Measurements from ENCODE around the gene EDN1.

EDN1 gene

DNA sequence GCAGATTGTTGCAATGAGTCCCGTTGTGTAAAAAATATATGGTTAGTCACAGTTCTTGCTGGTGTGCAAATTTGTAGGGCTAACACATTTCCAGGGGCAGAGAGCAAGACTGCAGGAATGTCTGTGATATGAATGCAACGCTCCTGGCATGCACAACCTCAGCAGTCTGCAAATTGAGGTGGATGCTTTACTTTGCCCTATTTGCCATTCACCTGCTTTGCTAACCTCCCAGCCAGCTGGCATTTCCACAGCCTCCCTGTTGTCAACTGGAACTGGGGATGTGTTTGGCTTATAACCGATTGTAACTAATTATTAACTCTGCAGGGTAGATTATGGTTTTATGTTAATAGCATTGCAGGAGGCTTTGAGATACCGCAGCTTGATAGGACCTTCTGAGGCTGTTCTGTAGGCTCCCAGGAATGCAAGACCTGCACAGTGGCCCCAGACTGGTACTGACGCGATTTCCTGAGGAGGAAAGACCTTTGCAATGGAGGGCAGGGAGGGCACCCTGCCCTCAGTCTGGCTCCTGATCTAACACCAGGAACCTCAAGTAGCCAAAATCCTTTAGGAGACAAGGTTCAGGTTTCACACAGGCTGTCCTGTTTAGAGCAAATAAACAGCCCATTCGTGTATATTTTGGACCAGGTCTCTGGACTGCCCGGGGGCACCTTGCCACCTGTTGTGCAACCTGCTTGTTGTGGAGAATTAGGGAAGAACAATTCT lies 53.4 kb downstream of the EDN1 start:
- H3K27ac ChIP-seq (ENCODE audit: low read depth, low read length) = no peak overlapping the region

DNA sequence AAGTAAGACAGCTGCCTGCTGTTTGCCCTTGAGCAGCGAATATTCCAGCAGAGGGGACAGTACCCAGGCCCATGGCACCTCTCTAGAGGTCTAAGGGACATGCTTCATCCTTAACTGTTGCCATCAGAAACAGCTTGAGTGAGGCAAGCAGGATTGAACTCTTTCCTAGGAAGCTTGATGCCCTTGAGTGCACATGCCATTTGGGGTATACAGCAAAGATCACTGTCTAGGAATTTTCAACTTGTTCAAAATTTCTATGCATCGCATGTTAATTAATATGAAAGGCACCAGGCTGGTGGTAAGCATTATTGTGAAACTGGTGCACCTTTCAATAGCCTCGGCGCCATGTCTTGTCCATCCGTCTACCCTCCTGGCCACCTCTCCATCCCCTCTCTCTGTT lies 54.1 kb downstream of the EDN1 start:
- no peak overlapping the region for H3K27ac ChIP-seq (ENCODE audit: low read depth, low read length)
- H3K27me3 ChIP-seq (ENCODE audit: control insufficient read depth in 5 of 5, insufficient read depth in 4 of 5, low read length in 5 of 5) = peaks cover 0 to 3% (median 0%) of the 10 kb centered on the region in 5 donors
- H3K9ac ChIP-seq (ENCODE audit: low read length in 5 of 5) = no peak overlapping the region
- H3K4me3 ChIP-seq (ENCODE audit: low read depth in 1 of 5, low read length in 5 of 5) = no peak overlapping the region
- H3K4me1 ChIP-seq (ENCODE audit: control insufficient read depth in 5 of 5, insufficient read depth in 5 of 5, low read length in 5 of 5) = peaks cover 0 to 11% (median 0%) of the 10 kb centered on the region in 5 donors
- H3K9me3 ChIP-seq (ENCODE audit: control insufficient read depth in 5 of 5, low read length in 5 of 5) = no peaks in the 10 kb centered on the region
- no peaks in the 10 kb centered on the region for H3K36me3 ChIP-seq (ENCODE audit: control insufficient read depth in 5 of 5, insufficient read depth in 5 of 5, low read length in 5 of 5)

More for the DNA sequence above, 53.4 kb downstream of the EDN1 start:
- Histone ChIP-seq H3K4me3 (ENCODE audit: low read depth in 1 of 5, low read length in 5 of 5) (no peak overlapping the region), H3K36me3 (ENCODE audit: control insufficient read depth in 5 of 5, insufficient read depth in 5 of 5, low read length in 5 of 5) (no peaks in the 10 kb centered on the region), H3K9me3 (ENCODE audit: control insufficient read depth in 5 of 5, low read length in 5 of 5) (no peaks in the 10 kb centered on the region), H3K27me3 (ENCODE audit: control insufficient read depth in 5 of 5, insufficient read depth in 4 of 5, low read length in 5 of 5) (peaks cover 0 to 3% (median 0%) of the 10 kb centered on the region in 5 donors), H3K9ac (ENCODE audit: low read length in 5 of 5) (no peak overlapping the region), H3K4me1 (ENCODE audit: control insufficient read depth in 5 of 5, insufficient read depth in 5 of 5, low read length in 5 of 5) (peaks cover 0 to 11% (median 0%) of the 10 kb centered on the region in 5 donors)

DNA sequence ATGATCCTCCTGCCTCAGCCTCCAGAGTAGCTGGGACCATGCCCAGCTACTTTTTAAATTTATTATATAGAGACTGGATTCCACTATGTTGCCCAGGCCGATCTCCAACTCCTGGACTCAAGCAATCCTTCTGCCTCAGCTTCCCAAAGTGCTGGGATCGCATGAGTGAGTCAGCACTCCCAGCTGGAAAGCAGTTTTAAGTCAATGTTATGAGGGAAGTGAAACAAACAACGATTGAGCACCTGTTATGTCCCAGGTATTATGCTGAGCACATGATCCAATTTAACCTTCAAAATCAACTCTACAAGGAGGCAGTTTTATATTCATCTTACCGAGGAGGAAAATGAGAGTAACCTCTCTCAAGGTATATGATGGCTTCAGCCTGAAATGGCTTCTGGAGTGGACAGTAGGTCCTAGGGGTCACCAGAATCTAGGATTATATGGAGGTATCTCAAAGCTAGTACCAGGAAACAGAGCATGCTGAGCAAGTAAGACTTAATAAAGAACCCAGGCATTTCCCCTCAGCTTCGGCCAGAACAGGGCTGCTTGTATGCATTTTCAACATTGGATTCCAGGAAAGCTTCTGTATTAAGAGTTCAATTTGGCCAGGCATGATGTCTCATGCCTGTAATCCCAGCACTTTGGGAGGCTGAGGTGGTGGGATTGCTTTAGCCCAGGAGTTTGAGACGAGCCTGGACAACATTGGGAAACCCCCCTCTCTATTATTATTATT lies 55.0 kb downstream of the EDN1 start:
- Histone ChIP-seq H3K27ac (ENCODE audit: low read depth, low read length) (no peak overlapping the region), H3K36me3 (ENCODE audit: control insufficient read depth in 5 of 5, insufficient read depth in 5 of 5, low read length in 5 of 5) (no peaks in the 10 kb centered on the region)

DNA sequence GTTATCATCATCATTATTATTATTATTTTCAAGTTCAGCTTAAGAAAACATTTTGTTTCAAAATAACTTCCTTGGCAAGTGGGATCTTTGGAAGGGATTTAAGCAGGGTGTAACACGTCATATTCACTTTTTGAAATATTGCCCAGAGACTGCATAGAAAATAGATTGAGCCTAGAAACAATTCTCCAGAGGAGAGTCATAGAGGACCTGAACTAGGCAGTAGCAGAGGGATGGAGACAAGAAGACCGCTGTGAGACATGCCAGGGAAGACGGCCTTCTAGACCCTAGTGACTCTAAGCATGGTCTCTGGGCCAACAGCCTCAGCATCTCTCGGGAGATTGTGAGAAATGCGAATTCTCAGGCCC lies 55.5 kb downstream of the EDN1 start:
- Histone ChIP-seq H3K9me3 (ENCODE audit: control insufficient read depth in 5 of 5, low read length in 5 of 5) (no peaks in the 10 kb centered on the region), H3K4me1 (ENCODE audit: control insufficient read depth in 5 of 5, insufficient read depth in 5 of 5, low read length in 5 of 5) (peaks cover 0 to 11% (median 0%) of the 10 kb centered on the region in 5 donors), H3K9ac (ENCODE audit: low read length in 5 of 5) (no peak overlapping the region), H3K27ac (ENCODE audit: low read depth, low read length) (no peak overlapping the region), H3K4me3 (ENCODE audit: low read depth in 1 of 5, low read length in 5 of 5) (no peak overlapping the region), H3K36me3 (ENCODE audit: control insufficient read depth in 5 of 5, insufficient read depth in 5 of 5, low read length in 5 of 5) (no peaks in the 10 kb centered on the region), H3K27me3 (ENCODE audit: control insufficient read depth in 5 of 5, insufficient read depth in 4 of 5, low read length in 5 of 5) (peaks cover 0 to 3% (median 0%) of the 10 kb centered on the region in 5 donors)

More for the DNA sequence above, 55.0 kb downstream of the EDN1 start:
- Histone ChIP-seq H3K4me3 (ENCODE audit: low read depth in 1 of 5, low read length in 5 of 5) (no peak overlapping the region), H3K27me3 (ENCODE audit: control insufficient read depth in 5 of 5, insufficient read depth in 4 of 5, low read length in 5 of 5) (peaks cover 0 to 3% (median 0%) of the 10 kb centered on the region in 5 donors), H3K4me1 (ENCODE audit: control insufficient read depth in 5 of 5, insufficient read depth in 5 of 5, low read length in 5 of 5) (peaks cover 0 to 11% (median 0%) of the 10 kb centered on the region in 5 donors), H3K9me3 (ENCODE audit: control insufficient read depth in 5 of 5, low read length in 5 of 5) (no peaks in the 10 kb centered on the region), H3K9ac (ENCODE audit: low read length in 5 of 5) (no peak overlapping the region)

All from subcutaneous abdominal adipose tissue (tissue), 5 donors.